ENCODE data around the gene FUT8.
A peak's percentile ranks its signal among the peaks of the same experiment; 100 is the strongest.

FUT8 gene

GRCh38 chr14:65588426-65589140 is 176.1 kb downstream of the FUT8 start:
- Histone ChIP-seq H3K14ac (ENCODE audit: low read length) (no peak overlapping the region), H2BK5ac (ENCODE audit: low read length) (no peak overlapping the region), H3K27me3 (ENCODE audit: control insufficient read depth in 3 of 3, insufficient read depth in 3 of 3, low read depth in 1 of 3, low read length in 3 of 3) (no peaks in the 10 kb centered on the region), H2BK120ac (ENCODE audit: low read depth, low read length) (no peak overlapping the region), H3K36me3 (replicated peaks in 1 of 2; ENCODE audit: control insufficient read depth in 2 of 2, insufficient read depth in 2 of 2, low read length in 2 of 2) (no peaks in the 10 kb centered on the region), H2BK12ac (ENCODE audit: low read length) (no peak overlapping the region), H4K91ac (ENCODE audit: low read depth, low read length, poor library complexity) (no peak overlapping the region), H2BK15ac (ENCODE audit: low read length) (no peak overlapping the region), H3K79me1 (ENCODE audit: low read depth, low read length) (no peaks in the 10 kb centered on the region), H4K8ac (ENCODE audit: low read depth, low read length) (no peak overlapping the region), H3K4me1 (ENCODE audit: control insufficient read depth in 2 of 2, insufficient read depth in 1 of 2, low read depth in 1 of 2, low read length in 2 of 2) (no peaks in the 10 kb centered on the region), H3K23ac (ENCODE audit: low read depth, low read length, poor library complexity) (no peak overlapping the region), H3K4me2 (ENCODE audit: insufficient read depth, low read length, poor library complexity, severe bottlenecking) (no peak overlapping the region), H3K4me3 (ENCODE audit: low read length in 2 of 2) (no peak overlapping the region), H3K18ac (ENCODE audit: low read length) (no peak overlapping the region), H3K9ac (ENCODE audit: low read depth, low read length, poor library complexity) (no peak overlapping the region), H3K27ac (replicated peaks; ENCODE audit: low read length) (no peak overlapping the region), H3K4ac (ENCODE audit: low read length) (no peak overlapping the region), H2AK5ac (ENCODE audit: low read depth, low read length) (no peak overlapping the region), H2AFZ (ENCODE audit: low read length) (no peak overlapping the region), H3K9me3 (replicated peaks in 1 of 2; ENCODE audit: control insufficient read depth in 2 of 2, insufficient read depth in 1 of 2, low read depth in 1 of 2, low read length in 2 of 2) (no peaks in the 10 kb centered on the region)
- WGBS, 2 donors (ENCODE audit: extremely low coverage in 2 of 2, insufficient read length in 2 of 2, insufficient replicate concordance in 1 of 2), result 100% methylated on average over 2 of the region's 4 CpGs; no CpG with 5 or more reads in 1 of the 2 donors
- DNase-seq (ENCODE audit: low spot score), result no peak

DNA sequence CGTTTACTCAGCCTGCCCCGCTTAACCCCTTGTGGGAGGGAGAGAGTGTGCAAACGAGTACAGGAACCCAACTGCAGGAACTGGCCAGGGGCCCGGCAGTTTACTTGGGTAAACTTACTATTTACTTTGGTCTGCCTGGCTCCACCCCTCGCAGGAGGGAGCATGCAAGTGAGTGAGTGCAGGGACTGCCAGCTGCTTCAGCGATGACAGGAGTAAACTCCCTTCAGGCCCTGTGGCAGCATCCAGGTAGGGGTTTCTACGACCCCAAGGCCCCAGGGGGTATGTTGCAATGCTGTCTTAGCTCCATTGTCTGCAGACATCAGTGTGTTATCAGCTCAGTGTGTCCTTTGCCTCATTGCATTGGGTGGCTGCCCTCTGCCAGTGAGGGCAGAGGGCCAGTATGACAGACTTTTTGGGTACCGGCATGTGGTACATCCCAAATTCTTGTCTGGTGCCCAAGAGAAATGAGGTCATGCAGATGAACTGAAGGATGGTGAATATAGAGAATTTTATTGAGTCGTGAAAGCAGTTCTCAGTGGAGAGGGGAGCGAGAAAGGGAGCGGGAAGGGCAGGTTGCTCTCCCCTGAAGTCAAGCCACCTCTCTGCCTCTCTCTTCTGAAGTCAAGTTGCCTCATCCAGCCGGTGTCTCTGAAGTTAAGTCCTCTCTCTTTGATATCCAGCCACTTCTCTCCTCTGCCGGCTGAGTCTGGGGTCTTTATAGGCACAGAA is 181.8 kb downstream of the FUT8 start:
- Histone ChIP-seq H3K14ac (ENCODE audit: low read length) (no peak overlapping the region), H2AK5ac (ENCODE audit: low read depth, low read length) (no peak overlapping the region), H3K4me3 (ENCODE audit: low read length in 2 of 2) (no peak overlapping the region), H2BK12ac (ENCODE audit: low read length) (no peak overlapping the region), H2BK120ac (ENCODE audit: low read depth, low read length) (no peak overlapping the region), H4K91ac (ENCODE audit: low read depth, low read length, poor library complexity) (no peak overlapping the region), H3K36me3 (replicated peaks in 1 of 2; ENCODE audit: control insufficient read depth in 2 of 2, insufficient read depth in 2 of 2, low read length in 2 of 2) (no peaks in the 10 kb centered on the region), H3K4me2 (ENCODE audit: insufficient read depth, low read length, poor library complexity, severe bottlenecking) (no peak overlapping the region), H2BK15ac (ENCODE audit: low read length) (no peak overlapping the region), H2BK5ac (ENCODE audit: low read length) (no peak overlapping the region), H3K27ac (replicated peaks; ENCODE audit: low read length) (no peak overlapping the region), H3K23ac (ENCODE audit: low read depth, low read length, poor library complexity) (peak overlapping the region; percentile 1), H2AFZ (ENCODE audit: low read length) (no peak overlapping the region), H3K27me3 (ENCODE audit: control insufficient read depth in 3 of 3, insufficient read depth in 3 of 3, low read depth in 1 of 3, low read length in 3 of 3) (no peaks in the 10 kb centered on the region), H3K18ac (ENCODE audit: low read length) (no peak overlapping the region), H3K4me1 (ENCODE audit: control insufficient read depth in 2 of 2, insufficient read depth in 1 of 2, low read depth in 1 of 2, low read length in 2 of 2) (peaks cover 0 to 2% of the 10 kb centered on the region in 2 donors), H3K9me3 (replicated peaks in 1 of 2; ENCODE audit: control insufficient read depth in 2 of 2, insufficient read depth in 1 of 2, low read depth in 1 of 2, low read length in 2 of 2) (no peaks in the 10 kb centered on the region), H3K4ac (ENCODE audit: low read length) (no peak overlapping the region), H3K79me1 (ENCODE audit: low read depth, low read length) (peaks cover 4% of the 10 kb centered on the region), H4K8ac (ENCODE audit: low read depth, low read length) (no peak overlapping the region), H3K9ac (ENCODE audit: low read depth, low read length, poor library complexity) (no peak overlapping the region)
- WGBS, 2 donors (ENCODE audit: extremely low coverage in 2 of 2, insufficient read length in 2 of 2, insufficient replicate concordance in 1 of 2), result no CpG with 5 or more reads among the region's 13 CpGs
- no peak for DNase-seq (ENCODE audit: low spot score)

- Histone ChIP-seq H3K79me1 (ENCODE audit: low read depth, low read length) (peaks cover 4% of the 10 kb centered on the region), H2AFZ (ENCODE audit: low read length) (no peak overlapping the region), H3K9ac (ENCODE audit: low read depth, low read length, poor library complexity) (no peak overlapping the region), H3K4ac (ENCODE audit: low read length) (no peak overlapping the region), H2BK120ac (ENCODE audit: low read depth, low read length) (no peak overlapping the region), H3K23ac (ENCODE audit: low read depth, low read length, poor library complexity) (no peak overlapping the region), H4K91ac (ENCODE audit: low read depth, low read length, poor library complexity) (no peak overlapping the region), H2BK5ac (ENCODE audit: low read length) (no peak overlapping the region), H4K8ac (ENCODE audit: low read depth, low read length) (no peak overlapping the region), H2BK15ac (ENCODE audit: low read length) (no peak overlapping the region), H2BK12ac (ENCODE audit: low read length) (no peak overlapping the region), H3K18ac (ENCODE audit: low read length) (no peak overlapping the region), H3K4me1 (ENCODE audit: control insufficient read depth in 2 of 2, insufficient read depth in 1 of 2, low read depth in 1 of 2, low read length in 2 of 2) (peaks cover 0 to 2% of the 10 kb centered on the region in 2 donors), H3K14ac (ENCODE audit: low read length) (no peak overlapping the region), H3K27me3 (ENCODE audit: control insufficient read depth in 3 of 3, insufficient read depth in 3 of 3, low read depth in 1 of 3, low read length in 3 of 3) (no peaks in the 10 kb centered on the region), H2AK5ac (ENCODE audit: low read depth, low read length) (no peak overlapping the region), H3K36me3 (replicated peaks in 1 of 2; ENCODE audit: control insufficient read depth in 2 of 2, insufficient read depth in 2 of 2, low read length in 2 of 2) (no peaks in the 10 kb centered on the region), H3K4me2 (ENCODE audit: insufficient read depth, low read length, poor library complexity, severe bottlenecking) (no peak overlapping the region), H3K27ac (replicated peaks; ENCODE audit: low read length) (no peak overlapping the region), H3K9me3 (replicated peaks in 1 of 2; ENCODE audit: control insufficient read depth in 2 of 2, insufficient read depth in 1 of 2, low read depth in 1 of 2, low read length in 2 of 2) (no peaks in the 10 kb centered on the region), H3K4me3 (ENCODE audit: low read length in 2 of 2) (no peak overlapping the region)
- WGBS, 2 donors (ENCODE audit: extremely low coverage in 2 of 2, insufficient read length in 2 of 2, insufficient replicate concordance in 1 of 2), result no CpG with 5 or more reads among the region's 5 CpGs
- no peak for DNase-seq (ENCODE audit: low spot score)
Measured at GRCh38 chr14:65594882-65595237, 182.3 kb downstream of the FUT8 start.

GRCh38 chr14:65599375-65599774 is 186.8 kb downstream of the FUT8 start:
- Histone ChIP-seq H3K79me1 (ENCODE audit: low read depth, low read length) (peaks cover 2% of the 10 kb centered on the region), H2AFZ (ENCODE audit: low read length) (no peak overlapping the region), H2BK5ac (ENCODE audit: low read length) (no peak overlapping the region), H3K4me1 (ENCODE audit: control insufficient read depth in 2 of 2, insufficient read depth in 1 of 2, low read depth in 1 of 2, low read length in 2 of 2) (no peaks in the 10 kb centered on the region), H3K18ac (ENCODE audit: low read length) (no peak overlapping the region), H4K91ac (ENCODE audit: low read depth, low read length, poor library complexity) (no peak overlapping the region), H2AK5ac (ENCODE audit: low read depth, low read length) (no peak overlapping the region), H2BK15ac (ENCODE audit: low read length) (no peak overlapping the region), H3K4ac (ENCODE audit: low read length) (no peak overlapping the region), H2BK12ac (ENCODE audit: low read length) (no peak overlapping the region), H3K27me3 (ENCODE audit: control insufficient read depth in 3 of 3, insufficient read depth in 3 of 3, low read depth in 1 of 3, low read length in 3 of 3) (no peaks in the 10 kb centered on the region), H3K4me2 (ENCODE audit: insufficient read depth, low read length, poor library complexity, severe bottlenecking) (no peak overlapping the region), H2BK120ac (ENCODE audit: low read depth, low read length) (no peak overlapping the region), H3K27ac (replicated peaks; ENCODE audit: low read length) (no peak overlapping the region), H3K9ac (ENCODE audit: low read depth, low read length, poor library complexity) (no peak overlapping the region), H3K36me3 (replicated peaks in 1 of 2; ENCODE audit: control insufficient read depth in 2 of 2, insufficient read depth in 2 of 2, low read length in 2 of 2) (no peaks in the 10 kb centered on the region), H3K14ac (ENCODE audit: low read length) (no peak overlapping the region), H4K8ac (ENCODE audit: low read depth, low read length) (no peak overlapping the region), H3K4me3 (ENCODE audit: low read length in 2 of 2) (no peak overlapping the region), H3K23ac (ENCODE audit: low read depth, low read length, poor library complexity) (no peak overlapping the region), H3K9me3 (replicated peaks in 1 of 2; ENCODE audit: control insufficient read depth in 2 of 2, insufficient read depth in 1 of 2, low read depth in 1 of 2, low read length in 2 of 2) (no peaks in the 10 kb centered on the region)
- DNase-seq (ENCODE audit: low spot score), result no peak
- no CpG with 5 or more reads among the region's 1 CpG for WGBS, 2 donors (ENCODE audit: extremely low coverage in 2 of 2, insufficient read length in 2 of 2, insufficient replicate concordance in 1 of 2)

Measured in neuronal stem cell (in vitro differentiated cells).